CD4-positive, alpha-beta memory T cell (primary cell): Measurements from ENCODE around the gene MORC1. TPM values are rescaled to one million over a fixed set of nuclear protein-coding genes. Genes with fewer than 3 reads are reported as not detected.

Experiments used
- CTCF ChIA-PET: fragments of 350-600 bp; sonication (Branson Sonifier 250); formaldehyde crosslinking; loops from one replicate; lab custom pipeline; 2021; ENCODE audit warnings: inconsistent platforms; ENCODE audit not compliant: partially characterized antibody; lab: Charles Lee
- POLR2A ChIA-PET: fragments of 350-600 bp; sonication (Branson Sonifier 250); formaldehyde crosslinking; loops from one replicate; lab custom pipeline; 2021; ENCODE audit not compliant: partially characterized antibody; lab: Charles Lee
- DNase-seq, 5 donors: peaks; one replicate each; pipeline versions ENCODE4 v3.0.0 to v3.0.0-alpha.2; 2020 to 2022; ENCODE audit warnings: mixed read lengths in 1 of 5
- H3K27ac ChIP-seq: one replicate; pipeline ENCODE4 v1.7.0; 2013; ENCODE audit warnings: low read depth, low read length
- H3K27me3 ChIP-seq: 2 replicates; pipeline ENCODE4 v1.7.0; 2013; ENCODE audit warnings: mild to moderate bottlenecking, low read length, moderate library complexity; ENCODE audit not compliant: insufficient read depth
- H3K36me3 ChIP-seq: 2 replicates; pipeline ENCODE4 v1.7.0; 2013; ENCODE audit warnings: mild to moderate bottlenecking, low read length, moderate library complexity; ENCODE audit not compliant: insufficient read depth
- H3K4me1 ChIP-seq: 2 replicates; pipeline ENCODE4 v1.7.0; 2013; ENCODE audit warnings: mild to moderate bottlenecking, low read length, moderate library complexity; ENCODE audit not compliant: insufficient read depth
- H3K4me3 ChIP-seq, 2 donors: one replicate each; pipeline ENCODE4 v1.7.0; 2013; ENCODE audit warnings: low read length in 2 of 2, mild to moderate bottlenecking in 1 of 2
- H3K9me3 ChIP-seq, 2 donors: one replicate each; pipeline ENCODE4 v1.7.0; 2013; ENCODE audit warnings: low read length in 2 of 2, control low read depth in 1 of 2; ENCODE audit not compliant: control insufficient read depth in 1 of 2
- H3K27ac Mint-ChIP-seq, 7 donors: one replicate each; pipeline ENCODE4 v1.8.0; 2020 to 2021; ENCODE audit warnings: mixed read lengths in 7 of 7, mild to moderate bottlenecking in 6 of 7, inconsistent platforms in 3 of 7, moderate library complexity in 3 of 7
- H3K27me3 Mint-ChIP-seq, 2 donors: one replicate each; pipeline ENCODE4 v1.8.0; 2020 to 2021; ENCODE audit warnings: mixed read lengths in 2 of 2
- H3K36me3 Mint-ChIP-seq, 2 donors: one replicate each; pipeline ENCODE4 v1.8.0; 2020 to 2021; ENCODE audit warnings: mixed read lengths in 2 of 2, inconsistent platforms in 1 of 2, mild to moderate bottlenecking in 1 of 2
- H3K4me1 Mint-ChIP-seq, 4 donors: one replicate each; pipeline ENCODE4 v1.8.0; 2020 to 2021; ENCODE audit warnings: mixed read lengths in 4 of 4, mild to moderate bottlenecking in 1 of 4
- H3K4me3 Mint-ChIP-seq, 8 donors: one replicate each; pipeline ENCODE4 v1.8.0; 2020 to 2021; ENCODE audit warnings: mixed read lengths in 8 of 8, mild to moderate bottlenecking in 7 of 8, moderate library complexity in 6 of 8, inconsistent platforms in 3 of 8
- H3K9me3 Mint-ChIP-seq, 8 donors: one replicate each; pipeline ENCODE4 v1.8.0; 2020 to 2021; ENCODE audit warnings: mixed read lengths in 8 of 8, mild to moderate bottlenecking in 5 of 8, inconsistent platforms in 3 of 8, moderate library complexity in 1 of 8
- intact Hi-C: fragments of 100-400 bp; cut with micrococcal nuclease; formaldehyde crosslinking; loops from one replicate; pipeline ENCODE4 v1.15.1; 2023
- polyA plus RNA-seq, 2 donors: library from polyadenylated mRNA; unstranded; fragments of 300-500 nt; fragmentation: Illumina TruSeq; gene quantifications; one replicate each; pipeline ENCODE4 v1.2.3, GENCODE V29; 2021
- total RNA-seq, 2 experiments: library from RNA; stranded (reverse); gene quantifications; one replicate each; pipeline ENCODE4 v1.2.3, GENCODE V29; 2021

Gene MORC1
- total and polyA plus RNA-seq, 4 experiments from 2014 or later: not detected

- no peak overlapping the region for H3K27ac Mint-ChIP-seq
- CTCF ChIA-PET: interaction anchor here (2.1 kb wide), 1 partner anchor 10 kb away, joined by 14 read pairs; no protein-coding TSS in a partner anchor
- peaks cover 0 to 2% (median 0%) of the 10 kb centered on the region in 8 donors for H3K9me3 Mint-ChIP-seq
Measured at GRCh38 chr3:109033000-109033660, 84.8 kb downstream of the MORC1 start.

GRCh38 chr3:109028753-109029152, 89.2 kb downstream of the MORC1 start:
- Histone ChIP-seq H3K27me3 (no peaks in the 10 kb centered on the region), H3K36me3 (no peaks in the 10 kb centered on the region), H3K27ac (no peak overlapping the region), H3K9me3 (no peaks in the 10 kb centered on the region), H3K4me1 (no peaks in the 10 kb centered on the region), H3K4me3 (no peak overlapping the region)
- no peak overlapping the region for H3K4me3 Mint-ChIP-seq
- intact Hi-C loops: loop anchor here (10.0 kb wide), 1 partner anchor 1286 kb away; no protein-coding TSS in a partner anchor
- no peaks in the 10 kb centered on the region for H3K27me3 Mint-ChIP-seq
- no peaks in the 10 kb centered on the region for H3K36me3 Mint-ChIP-seq
- CTCF ChIA-PET: no interaction called here
- no peaks in the 10 kb centered on the region for H3K9me3 Mint-ChIP-seq
- peaks cover 0 to 1% (median 0%) of the 10 kb centered on the region in 4 donors for H3K4me1 Mint-ChIP-seq
- POLR2A ChIA-PET: no interaction called here
- no peak for DNase-seq
- H3K27ac Mint-ChIP-seq: peak overlapping the region in 1 of 7 donors; percentile 15

More at GRCh38 chr3:109033000-109033660, 84.8 kb downstream of the MORC1 start:
- Histone ChIP-seq H3K9me3 (no peaks in the 10 kb centered on the region), H3K4me1 (no peaks in the 10 kb centered on the region), H3K27me3 (no peaks in the 10 kb centered on the region), H3K27ac (no peak overlapping the region), H3K36me3 (no peaks in the 10 kb centered on the region), H3K4me3 (no peak overlapping the region)
- Mint-ChIP-seq H3K4me3 (no peak overlapping the region), H3K4me1 (no peaks in the 10 kb centered on the region), H3K36me3 (no peaks in the 10 kb centered on the region), H3K27me3 (peaks cover 0 to 6% of the 10 kb centered on the region in 2 donors)
- POLR2A ChIA-PET: no interaction called here
- DNase-seq: no peak
- intact Hi-C loops: no loop called here

GRCh38 chr3:109026821-109027220, 91.1 kb downstream of the MORC1 start:
- POLR2A ChIA-PET: no interaction called here
- CTCF ChIA-PET: interaction anchor here (1.1 to 2.3 kb wide), 4 partner anchors 10 to 1288 kb away, joined by 3 to 6 read pairs (median 3); no protein-coding TSS in a partner anchor
- Mint-ChIP-seq H3K9me3 (no peaks in the 10 kb centered on the region), H3K4me3 (no peak overlapping the region), H3K27ac (no peak overlapping the region), H3K27me3 (no peaks in the 10 kb centered on the region), H3K4me1 (peaks cover 0 to 2% (median 0%) of the 10 kb centered on the region in 4 donors), H3K36me3 (no peaks in the 10 kb centered on the region)
- H3K36me3 ChIP-seq: no peaks in the 10 kb centered on the region
- intact Hi-C loops: loop anchor here (10.0 kb wide), 1 partner anchor 1288 kb away; no protein-coding TSS in a partner anchor
- no peaks in the 10 kb centered on the region for H3K4me1 ChIP-seq
- no peak overlapping the region for H3K27ac ChIP-seq
- no peak overlapping the region for H3K4me3 ChIP-seq
- no peaks in the 10 kb centered on the region for H3K9me3 ChIP-seq
- no peak for DNase-seq
- no peaks in the 10 kb centered on the region for H3K27me3 ChIP-seq

- no peaks in the 10 kb centered on the region for H3K36me3 ChIP-seq
- Mint-ChIP-seq H3K9me3 (no peaks in the 10 kb centered on the region), H3K4me1 (peaks cover 0 to 2% (median 0%) of the 10 kb centered on the region in 4 donors), H3K27ac (no peak overlapping the region), H3K36me3 (no peaks in the 10 kb centered on the region), H3K27me3 (no peaks in the 10 kb centered on the region), H3K4me3 (no peak overlapping the region)
- H3K9me3 ChIP-seq: no peaks in the 10 kb centered on the region
- no peaks in the 10 kb centered on the region for H3K4me1 ChIP-seq
- H3K27ac ChIP-seq: no peak overlapping the region
- H3K27me3 ChIP-seq: no peaks in the 10 kb centered on the region
- CTCF ChIA-PET: interaction anchor here (1.2 to 3.3 kb wide), 4 partner anchors 13 to 1289 kb away, joined by 3 to 32 read pairs (median 4); no protein-coding TSS in a partner anchor
- DNase-seq: no peak
- H3K4me3 ChIP-seq: no peak overlapping the region
- intact Hi-C loops: loop anchor here (10.0 kb wide), 1 partner anchor 1289 kb away; no protein-coding TSS in a partner anchor
- POLR2A ChIA-PET: no interaction called here
Measured at GRCh38 chr3:109025896-109026295, 92.0 kb downstream of the MORC1 start.

GRCh38 chr3:109023656-109024254, 94.2 kb downstream of the MORC1 start:
- no peaks in the 10 kb centered on the region for H3K36me3 ChIP-seq
- Mint-ChIP-seq H3K27me3 (peaks cover under 1 to 4% of the 10 kb centered on the region in 2 donors), H3K27ac (no peak overlapping the region), H3K4me1 (peaks cover 0 to 2% (median 0%) of the 10 kb centered on the region in 4 donors), H3K9me3 (no peaks in the 10 kb centered on the region), H3K36me3 (no peaks in the 10 kb centered on the region), H3K4me3 (no peak overlapping the region)
- no peaks in the 10 kb centered on the region for H3K4me1 ChIP-seq
- peak in 4 of 5 donors; percentile 29 to 40 (median 34) for DNase-seq
- intact Hi-C loops: loop anchor here (5.0 to 10.0 kb wide), 2 partner anchors 59 to 1291 kb away; no protein-coding TSS in a partner anchor
- H3K9me3 ChIP-seq: no peaks in the 10 kb centered on the region
- POLR2A ChIA-PET: no interaction called here
- CTCF ChIA-PET: interaction anchor here (0.6 to 3.3 kb wide), 22 partner anchors 9 to 524 kb away, joined by 3 to 32 read pairs (median 4); partner anchors contain the start of gene MYH15
- H3K4me3 ChIP-seq: no peak overlapping the region
- no peaks in the 10 kb centered on the region for H3K27me3 ChIP-seq
- no peak overlapping the region for H3K27ac ChIP-seq

- no peak overlapping the region for H3K27ac Mint-ChIP-seq
Measured at GRCh38 chr3:109023167-109023566, 94.8 kb downstream of the MORC1 start.

GRCh38 chr3:109021556-109021955, 96.4 kb downstream of the MORC1 start:
- ChIA-PET POLR2A (no interaction called here), CTCF (no interaction called here)
- Mint-ChIP-seq H3K27me3 (peaks cover 7 to 8% of the 10 kb centered on the region in 2 donors), H3K4me3 (no peak overlapping the region), H3K9me3 (peaks cover 0 to 1% (median 0%) of the 10 kb centered on the region in 8 donors), H3K4me1 (peaks cover 0 to 2% (median 0%) of the 10 kb centered on the region in 4 donors), H3K27ac (no peak overlapping the region), H3K36me3 (no peaks in the 10 kb centered on the region)
- Histone ChIP-seq H3K9me3 (no peaks in the 10 kb centered on the region), H3K4me3 (no peak overlapping the region), H3K4me1 (no peaks in the 10 kb centered on the region), H3K27me3 (no peaks in the 10 kb centered on the region), H3K36me3 (no peaks in the 10 kb centered on the region), H3K27ac (no peak overlapping the region)
- intact Hi-C loops: loop anchor here (5.0 to 10.0 kb wide), 2 partner anchors 61 to 1293 kb away; no protein-coding TSS in a partner anchor
- DNase-seq: no peak

More at GRCh38 chr3:109023167-109023566, 94.8 kb downstream of the MORC1 start:
- peaks cover 2 to 4% of the 10 kb centered on the region in 2 donors for H3K27me3 Mint-ChIP-seq
- H3K9me3 Mint-ChIP-seq: no peaks in the 10 kb centered on the region
- intact Hi-C loops: loop anchor here (5.0 to 10.0 kb wide), 2 partner anchors 59 to 1292 kb away; no protein-coding TSS in a partner anchor
- no peak overlapping the region for H3K4me3 Mint-ChIP-seq
- Histone ChIP-seq H3K4me1 (no peaks in the 10 kb centered on the region), H3K4me3 (no peak overlapping the region), H3K9me3 (no peaks in the 10 kb centered on the region), H3K27ac (no peak overlapping the region), H3K36me3 (no peaks in the 10 kb centered on the region), H3K27me3 (no peaks in the 10 kb centered on the region)
- H3K36me3 Mint-ChIP-seq: no peaks in the 10 kb centered on the region
- peaks cover 0 to 2% (median 0%) of the 10 kb centered on the region in 4 donors for H3K4me1 Mint-ChIP-seq
- no peak for DNase-seq
- POLR2A ChIA-PET: no interaction called here
- CTCF ChIA-PET: interaction anchor here (0.6 to 3.3 kb wide), 16 partner anchors 9 to 523 kb away, joined by 3 to 32 read pairs (median 4); partner anchors contain the start of gene MYH15
